Endothelial cell of umbilical vein (primary cell): ENCODE results near the gene BCL11A. TPM values are rescaled to one million over a fixed set of nuclear protein-coding genes. Genes with fewer than 3 reads are reported as not detected.

ENCODE experiments used
- BruUV-seq: library from RNA; stranded (reverse); fragments of 400-500 nt; replicated peaks from 2 replicates; lab custom pipeline; 2021; lab: Mats Ljungman, UMichigan
- CTCF ChIA-PET: fragments of 300-600, 350-600 bp; sonication (Branson Sonifier 250); formaldehyde crosslinking; loops from one replicate; lab custom pipeline; 2021; ENCODE audit warnings: antibody characterized with exemption, inconsistent platforms; lab: Charles Lee
- POLR2A ChIA-PET: fragments of 300-600, 350-600 bp; sonication (Branson Sonifier 250); formaldehyde crosslinking; loops from one replicate; lab custom pipeline; 2021; ENCODE audit warnings: antibody characterized with exemption, inconsistent platforms; lab: Charles Lee
- DNase-seq: peaks from one replicate; pipeline ENCODE4 v3.0.0-alpha.2; 2011; ENCODE audit warnings: low read depth, low spot score
- FAIRE-seq: peaks from 2 replicates; lab custom pipeline; 2011; peaks lifted over from hg19 to GRCh38; lab: Jason Lieb, UNC
- H2AFZ ChIP-seq: 2 replicates; pipeline ENCODE4 v1.6.0; 2012; ENCODE audit warnings: low read depth, low read length, control low read depth, inconsistent platforms
- H3K27ac ChIP-seq: 2 replicates; pipeline ENCODE4 v1.5.1; 2011; ENCODE audit warnings: low read depth, mild to moderate bottlenecking, control low read depth, low read length, moderate library complexity; ENCODE audit not compliant: insufficient read depth
- H3K27me3 ChIP-seq, 2 experiments: 2 replicates each; pipeline versions ENCODE4 v1.6.0 to v1.6.1; 2011; ENCODE audit warnings: low read length in 2 of 2, mixed read lengths in 1 of 2; ENCODE audit not compliant: control insufficient read depth in 2 of 2, insufficient read depth in 2 of 2
- H3K36me3 ChIP-seq, 2 experiments: 2 replicates in 1 of 2; 3 replicates in 1 of 2; pipeline ENCODE4 v1.5.1; 2011; ENCODE audit warnings: low read length in 2 of 2, mild to moderate bottlenecking in 1 of 2, moderate library complexity in 1 of 2; ENCODE audit not compliant: control insufficient read depth in 2 of 2, insufficient read depth in 2 of 2; ENCODE audit errors: extremely low read depth in 1 of 2
- H3K4me1 ChIP-seq: 3 replicates; pipeline ENCODE4 v1.5.1; 2011; ENCODE audit warnings: mild to moderate bottlenecking, low read length; ENCODE audit not compliant: control insufficient read depth, insufficient read depth; ENCODE audit errors: extremely low read depth
- H3K4me2 ChIP-seq: 2 replicates; pipeline ENCODE4 v1.6.1; 2011; ENCODE audit warnings: low read length, control low read depth, mixed read lengths; ENCODE audit not compliant: insufficient read depth
- H3K4me3 ChIP-seq, 3 experiments: fragments of 200-600 bp in 1 of 3; sonication (generic), shearing (Covaris generic) in 1 of 3; replicated peaks in 1 of 3; 2 replicates each; pipeline ENCODE4 v1.5.1; 2011 to 2016; ENCODE audit warnings: control low read depth in 3 of 3, low read length in 3 of 3, mild to moderate bottlenecking in 2 of 3, inconsistent platforms in 1 of 3, low read depth in 1 of 3, moderate library complexity in 1 of 3; ENCODE audit not compliant: insufficient read depth in 1 of 3
- H3K79me2 ChIP-seq: 2 replicates; pipeline ENCODE4 v1.6.0; 2012; ENCODE audit warnings: low read length, inconsistent platforms; ENCODE audit not compliant: control insufficient read depth, insufficient read depth
- H3K9ac ChIP-seq: replicated peaks from 2 replicates; pipeline ENCODE3; 2011; ENCODE audit warnings: low read length, control low read depth; ENCODE audit not compliant: insufficient read depth; ENCODE audit errors: extremely low read depth
- H3K9me1 ChIP-seq: replicated peaks from 3 replicates; pipeline ENCODE4 v1.6.0; 2011; ENCODE audit warnings: mild to moderate bottlenecking, low read length; ENCODE audit not compliant: control insufficient read depth, insufficient read depth; ENCODE audit errors: extremely low read depth
- H3K9me3 ChIP-seq: replicated peaks from 2 replicates; pipeline ENCODE4 v1.5.1; 2012; ENCODE audit warnings: low read length, inconsistent platforms; ENCODE audit not compliant: control insufficient read depth, insufficient read depth
- H4K20me1 ChIP-seq: replicated peaks from 2 replicates; pipeline ENCODE3; 2011; ENCODE audit warnings: mild to moderate bottlenecking, low read length; ENCODE audit not compliant: control insufficient read depth, insufficient read depth; ENCODE audit errors: extremely low read depth
- EZH2 ChIP-seq: IDR thresholded peaks from 2 replicates; pipeline ENCODE4 v1.6.1; 2012; ENCODE audit warnings: borderline replicate concordance, low read depth, mild to moderate bottlenecking, moderate library complexity, low read length, inconsistent platforms; ENCODE audit not compliant: severe bottlenecking
- POLR2AphosphoS5 ChIP-seq: IDR thresholded peaks from 2 replicates; pipeline ENCODE4 v1.6.1; 2012; ENCODE audit warnings: low read depth, mild to moderate bottlenecking, control low read depth, low read length, moderate library complexity; ENCODE audit not compliant: insufficient read depth
- dilution Hi-C: fragments of 300-500 bp; cut with MboI; formaldehyde crosslinking; loops from one replicate; pipeline ENCODE4 v1.15.0; 2019; ENCODE audit warnings: low sequenced_read_pairs; ENCODE audit not compliant: extremely low pct_ligation_motif_present
- intact Hi-C: fragments of 100-400 bp; cut with micrococcal nuclease; formaldehyde crosslinking; loops from one replicate; pipeline ENCODE4 v1.10.0; 2022
- polyA plus RNA-seq, 4 experiments: library from polyadenylated mRNA; depleted of rRNA in 3 of 4; stranded (reverse) in 3 of 4; unstranded in 1 of 4; fragments of >200 nt; gene quantifications; 2 replicates each; pipeline versions ENCODE4 v1.2.1 to v1.2.3, GENCODE V29; 2011 to 2012; ENCODE audit warnings: missing spikeins in 1 of 4
- total RNA-seq: library from RNA; stranded (reverse); gene quantifications from 2 replicates; pipeline ENCODE4 v1.2.3, GENCODE V29; 2021
- TF ChIP-seq, protein P1 (sequence below), 2 donors: IDR thresholded peaks; 1 replicate in 1 of 2; 2 replicates in 1 of 2; pipeline ENCODE4 v1.5.1; 2011; ENCODE audit warnings: low read length in 2 of 2, mild to moderate bottlenecking in 2 of 2, moderate library complexity in 2 of 2, control low read depth in 1 of 2, inconsistent platforms in 1 of 2, low read depth in 1 of 2; ENCODE audit not compliant: insufficient read depth in 1 of 2; ENCODE audit errors: extremely low read depth in 1 of 2

Gene BCL11A
- total and polyA plus RNA-seq, 2 donors (not counting 3 experiments of a cell fraction or from before 2014, with no cell fraction given): 0.12 to 0.88 TPM

DNA sequence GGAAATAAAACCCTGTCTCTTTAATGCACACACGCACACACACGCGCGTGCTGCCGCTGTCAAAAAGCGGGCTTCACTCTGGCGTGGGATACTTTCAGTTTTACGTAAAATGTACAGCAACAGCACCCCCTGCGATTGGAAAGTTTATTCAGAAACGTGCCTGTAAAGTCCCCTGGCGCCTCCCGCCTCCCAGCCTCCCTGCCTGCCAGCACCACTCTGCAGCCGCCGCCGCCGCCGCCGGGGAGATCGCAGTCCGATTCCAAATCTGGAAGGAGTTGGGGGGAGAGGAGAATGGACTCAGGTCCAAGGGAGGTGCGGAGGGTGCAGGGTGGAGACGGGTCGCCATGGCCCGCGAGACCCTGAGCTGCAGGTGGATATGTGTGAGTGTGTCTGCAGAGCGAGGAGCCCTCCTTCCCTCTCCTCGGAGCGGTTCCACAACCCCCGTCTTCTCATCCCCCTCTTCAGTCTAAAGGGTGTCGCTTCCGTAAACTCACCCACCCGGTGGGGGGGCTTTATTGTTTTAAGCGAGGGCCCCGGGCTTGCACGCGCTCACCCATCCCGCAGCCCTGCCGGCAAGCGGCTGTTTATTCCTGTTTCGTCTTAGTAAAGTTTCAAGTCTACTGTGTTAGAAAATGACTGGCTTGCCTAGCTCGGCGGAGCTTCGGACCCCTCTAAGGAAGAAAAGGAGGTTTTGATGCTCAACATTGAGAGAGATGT, 1.8 kb upstream of the BCL11A start:
- Histone ChIP-seq H3K27me3 (peaks cover 44 to 67% of the 10 kb centered on the region in 2 experiments), H3K9me1 (no peaks in the 10 kb centered on the region), H4K20me1 (no peaks in the 10 kb centered on the region), H3K4me1 (peaks cover 18% of the 10 kb centered on the region), H3K27ac (no peak overlapping the region), H3K79me2 (no peaks in the 10 kb centered on the region), H3K4me3 (peak overlapping the region; percentile 58 to 86 (median 85)), H2AFZ (peak overlapping the region; percentile 92), H3K9ac (no peak overlapping the region), H3K4me2 (peak overlapping the region; percentile 92), H3K9me3 (no peaks in the 10 kb centered on the region), H3K36me3 (no peaks in the 10 kb centered on the region)
- FAIRE-seq (peak; percentile 80), DNase-seq (peak; percentile 71)
- dilution Hi-C loops: no loop called here
- ChIA-PET CTCF (interaction anchor here (1.6 kb wide), 1 partner anchor 26 kb away, joined by 7 read pairs; no protein-coding TSS in a partner anchor), POLR2A (no interaction called here)
- TF ChIP-seq EZH2: peak; percentile 34
- TF ChIP-seq, protein P1, sequence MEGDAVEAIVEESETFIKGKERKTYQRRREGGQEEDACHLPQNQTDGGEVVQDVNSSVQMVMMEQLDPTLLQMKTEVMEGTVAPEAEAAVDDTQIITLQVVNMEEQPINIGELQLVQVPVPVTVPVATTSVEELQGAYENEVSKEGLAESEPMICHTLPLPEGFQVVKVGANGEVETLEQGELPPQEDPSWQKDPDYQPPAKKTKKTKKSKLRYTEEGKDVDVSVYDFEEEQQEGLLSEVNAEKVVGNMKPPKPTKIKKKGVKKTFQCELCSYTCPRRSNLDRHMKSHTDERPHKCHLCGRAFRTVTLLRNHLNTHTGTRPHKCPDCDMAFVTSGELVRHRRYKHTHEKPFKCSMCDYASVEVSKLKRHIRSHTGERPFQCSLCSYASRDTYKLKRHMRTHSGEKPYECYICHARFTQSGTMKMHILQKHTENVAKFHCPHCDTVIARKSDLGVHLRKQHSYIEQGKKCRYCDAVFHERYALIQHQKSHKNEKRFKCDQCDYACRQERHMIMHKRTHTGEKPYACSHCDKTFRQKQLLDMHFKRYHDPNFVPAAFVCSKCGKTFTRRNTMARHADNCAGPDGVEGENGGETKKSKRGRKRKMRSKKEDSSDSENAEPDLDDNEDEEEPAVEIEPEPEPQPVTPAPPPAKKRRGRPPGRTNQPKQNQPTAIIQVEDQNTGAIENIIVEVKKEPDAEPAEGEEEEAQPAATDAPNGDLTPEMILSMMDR (IDR thresholded peaks at IDR 0.05; ENCODE audit: extremely low read depth in 1 of 2, insufficient read depth in 1 of 2, low read depth in 1 of 2, low read length in 2 of 2): peak; percentile 22 to 39
- TF ChIP-seq POLR2AphosphoS5: no peak
- intact Hi-C loops: loop anchor here (5.0 kb wide), 1 partner anchor 1773 kb away; no protein-coding TSS in a partner anchor
- no TSS peak for BruUV-seq
